Measurements from ENCODE around the gene SPATA12.

- TF ChIP-seq CTCF (conservative IDR thresholded peaks at IDR 0.05; ENCODE audit: low read depth, low read length) (no peak), EZH2 (IDR thresholded peaks at IDR 0.05; ENCODE audit: borderline replicate concordance, low read depth, low read length, poor library complexity, severe bottlenecking) (no peak)
Observed at GRCh38 chr3:57120040-57120439, 59.6 kb downstream of the SPATA12 start.
